Adrenal gland (tissue), 12 donors: ENCODE results near the gene AP2A2. TPM values are rescaled to one million over a fixed set of nuclear protein-coding genes. Genes with fewer than 3 reads are reported as not detected.

Experiments
- DNase-seq, 7 donors: peaks; one replicate each; pipeline ENCODE4 v3.0.0-alpha.2; 2019 to 2020
- H3K27ac ChIP-seq, 5 donors: fragments of 200-600 bp; sonication (generic) in 4 of 5; 1 replicate in 3 of 5; 2 replicates in 2 of 5; pipeline versions ENCODE4 v1.5.1 to v1.8.0; 2016 to 2020; ENCODE audit warnings: mild to moderate bottlenecking in 1 of 5
- H3K27me3 ChIP-seq: fragments of 200-600 bp; 2 replicates; pipeline ENCODE4 v1.8.0; 2021
- H3K36me3 ChIP-seq, 2 donors: fragments of 200-600 bp; replicated peaks in 1 of 2; 1 replicate in 1 of 2; 2 replicates in 1 of 2; pipeline versions ENCODE4 v1.5.1 to v1.8.0; 2018 to 2022
- H3K4me1 ChIP-seq, 2 donors: fragments of 200-600 bp; replicated peaks in 1 of 2; 1 replicate in 1 of 2; 2 replicates in 1 of 2; pipeline versions ENCODE4 v1.5.1 to v1.8.0; 2018 to 2021
- H3K4me3 ChIP-seq, 4 donors: fragments of 200-600 bp; sonication (generic) in 3 of 4; one replicate each; pipeline ENCODE4 v1.5.1; 2016 to 2018
- H3K9me3 ChIP-seq, 3 donors: fragments of 200-600 bp; sonication (generic) in 1 of 3; replicated peaks in 1 of 3; 1 replicate in 2 of 3; 2 replicates in 1 of 3; pipeline versions ENCODE4 v1.5.1 to v1.8.0; 2016 to 2021
- POLR2A ChIP-seq, 2 donors: fragments of 450-650 bp; IDR thresholded peaks; one replicate each; pipeline ENCODE4 v1.6.1; 2017; ENCODE audit warnings: antibody characterized with exemption in 2 of 2, mild to moderate bottlenecking in 2 of 2, moderate library complexity in 1 of 2
- WGBS, 4 donors: extraction: QIAGEN DNeasy Blood & Tissue Kit in 2 of 4; methylation state at CpG; one replicate each; pipeline versions ENCODE4 v1.1.5 to v1.1.7; 2013 to 2017; 5-methylcytosine and 5-hydroxymethylcytosine counted together
- intact Hi-C, 2 donors: fragments of 100-400 bp; cut with DNase I; formaldehyde crosslinking; loops; one replicate each; pipeline versions ENCODE4 v1.14.1 to v1.15.0; 2022 to 2023
- polyA plus RNA-seq, 3 donors: library from polyadenylated mRNA; stranded (reverse); fragments of 200-250 nt in 2 of 3; fragments of 350-450 nt in 1 of 3; fragmentation: Illumina TruSeq in 1 of 3; extraction: RNeasy Lipid Tissue Mini Kit (QIAGEN cat#74804) in 1 of 3; gene quantifications; one replicate each; pipeline ENCODE4 v1.2.3, GENCODE V29; 2013 to 2014
- total RNA-seq, 9 donors: library from RNA; depleted of rRNA in 4 of 9; stranded (reverse); fragments of >200 nt in 4 of 9; fragments of 120-200 nt in 1 of 9; fragmentation: NEBNext Ultra II Directional in 1 of 9; extraction: Animal tissue kit (Norgen Biotek cat#: 25700) in 1 of 9; gene quantifications; one replicate each; pipeline versions ENCODE4 v1.1.0 to v1.2.4, GENCODE V29; 2013 to 2023
- TF ChIP-seq, protein P1 (sequence below), 6 experiments: fragments of 450-650 bp in 4 of 6; fragments of 200-600 bp in 2 of 6; sonication (generic) in 1 of 6; IDR thresholded peaks; 1 replicate in 5 of 6; 2 replicates in 1 of 6; pipeline versions ENCODE4 v1.5.1 to v1.8.0; 2016 to 2021; ENCODE audit warnings: antibody characterized with exemption in 6 of 6, mild to moderate bottlenecking in 2 of 6, moderate library complexity in 1 of 6
- donor health status: healthy with polysubstance abuse.
- donor health status: Bipolar disorder and iron deficiency.
- donor health status: DM: yes; HTN: yes; CAD: no.
- donor health status: DM: no; HTN: no; CAD: no.
- donor health status: DM: no; HTN: no; CAD: no.
- donor health status: DM: yes; HTN: yes; CAD: no.

Gene AP2A2
- total and polyA plus RNA-seq, 12 donors, result 15.3 to 115 (median 73.1) TPM

- Histone ChIP-seq H3K9me3 (no peaks in the 10 kb centered on the region), H3K36me3 (no peaks in the 10 kb centered on the region), H3K4me3 (no peak overlapping the region), H3K4me1 (no peaks in the 10 kb centered on the region), H3K27me3 (peaks cover 19% of the 10 kb centered on the region), H3K27ac (no peak overlapping the region)
- no peak for TF ChIP-seq POLR2A (IDR thresholded peaks at IDR 0.05)
- TF ChIP-seq, protein P1, sequence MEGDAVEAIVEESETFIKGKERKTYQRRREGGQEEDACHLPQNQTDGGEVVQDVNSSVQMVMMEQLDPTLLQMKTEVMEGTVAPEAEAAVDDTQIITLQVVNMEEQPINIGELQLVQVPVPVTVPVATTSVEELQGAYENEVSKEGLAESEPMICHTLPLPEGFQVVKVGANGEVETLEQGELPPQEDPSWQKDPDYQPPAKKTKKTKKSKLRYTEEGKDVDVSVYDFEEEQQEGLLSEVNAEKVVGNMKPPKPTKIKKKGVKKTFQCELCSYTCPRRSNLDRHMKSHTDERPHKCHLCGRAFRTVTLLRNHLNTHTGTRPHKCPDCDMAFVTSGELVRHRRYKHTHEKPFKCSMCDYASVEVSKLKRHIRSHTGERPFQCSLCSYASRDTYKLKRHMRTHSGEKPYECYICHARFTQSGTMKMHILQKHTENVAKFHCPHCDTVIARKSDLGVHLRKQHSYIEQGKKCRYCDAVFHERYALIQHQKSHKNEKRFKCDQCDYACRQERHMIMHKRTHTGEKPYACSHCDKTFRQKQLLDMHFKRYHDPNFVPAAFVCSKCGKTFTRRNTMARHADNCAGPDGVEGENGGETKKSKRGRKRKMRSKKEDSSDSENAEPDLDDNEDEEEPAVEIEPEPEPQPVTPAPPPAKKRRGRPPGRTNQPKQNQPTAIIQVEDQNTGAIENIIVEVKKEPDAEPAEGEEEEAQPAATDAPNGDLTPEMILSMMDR (IDR thresholded peaks at IDR 0.05), result no peak
- intact Hi-C loops, result no loop called here
- WGBS, 4 donors, result 54 to 79% (median 71%) methylated on average over 5 to 13 of the region's 13 CpGs
- peak in 2 of 7 donors; percentile 7 to 12 for DNase-seq
Observed at GRCh38 chr11:1049431-1049891, 123.8 kb downstream of the AP2A2 start.

- WGBS, 4 donors, result 58 to 76% (median 67%) methylated on average over 7 to 18 of the region's 18 CpGs
- intact Hi-C loops, result loop anchor here (2.0 to 5.0 kb wide), 4 partner anchors 153 to 203 kb away; no protein-coding TSS in a partner anchor
- Histone ChIP-seq H3K4me1 (no peaks in the 10 kb centered on the region), H3K9me3 (no peaks in the 10 kb centered on the region), H3K4me3 (no peak overlapping the region), H3K27ac (no peak overlapping the region), H3K27me3 (peaks cover 19% of the 10 kb centered on the region), H3K36me3 (no peaks in the 10 kb centered on the region)
- peak in 2 of 7 donors; percentile 7 to 11 for DNase-seq
- no peak for TF ChIP-seq POLR2A (IDR thresholded peaks at IDR 0.05)
- TF ChIP-seq, protein P1 (IDR thresholded peaks at IDR 0.05), result no peak
Observed at GRCh38 chr11:1049911-1050580, 124.4 kb downstream of the AP2A2 start.

DNA sequence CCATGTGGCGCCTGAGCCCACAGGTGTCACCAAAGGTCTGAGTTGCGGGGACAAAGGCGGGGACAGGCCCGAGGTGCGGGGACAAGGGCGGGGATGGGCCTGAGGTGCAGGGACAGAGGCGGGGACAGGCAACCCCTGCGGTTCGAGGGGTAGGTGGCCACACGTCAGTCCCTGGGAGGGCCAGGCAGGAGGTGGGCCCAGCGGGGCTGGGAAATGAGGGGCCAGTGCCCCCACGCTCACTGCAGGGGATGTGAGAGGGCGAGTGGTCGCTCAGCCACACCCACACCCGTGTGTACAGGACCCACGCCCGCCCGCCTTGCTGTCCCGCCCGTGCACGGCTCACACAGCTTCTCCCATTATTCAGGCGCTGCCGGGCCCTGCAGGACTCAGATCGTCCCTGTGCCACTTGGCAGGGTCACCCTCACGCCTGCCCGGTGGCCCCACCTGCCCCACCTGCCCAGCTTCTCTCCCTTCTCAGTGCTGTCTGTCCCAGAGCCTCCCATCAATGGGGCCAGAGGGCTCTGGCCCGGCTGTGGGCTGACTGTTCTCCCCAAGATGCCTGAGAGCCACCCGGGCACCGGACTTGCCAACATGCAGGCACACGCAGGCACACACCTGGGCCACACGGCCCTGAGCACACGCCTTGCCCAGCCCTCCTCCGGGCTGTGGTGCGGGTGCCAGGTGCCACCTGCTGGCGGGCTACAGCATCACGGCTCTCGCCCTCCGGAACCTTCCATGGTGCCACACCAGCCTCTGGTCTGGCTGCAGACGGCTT is 125.1 kb downstream of the AP2A2 start:
- H3K4me3 ChIP-seq, result no peak overlapping the region
- H3K36me3 ChIP-seq, result no peaks in the 10 kb centered on the region
- H3K27ac ChIP-seq, result no peak overlapping the region
- no peaks in the 10 kb centered on the region for H3K9me3 ChIP-seq
- TF ChIP-seq, protein P1 (IDR thresholded peaks at IDR 0.05), result peak; percentile 84 to 98 (median 94)
- TF ChIP-seq POLR2A (IDR thresholded peaks at IDR 0.05), result no peak
- intact Hi-C loops, result loop anchor here (2.0 to 5.0 kb wide), 4 partner anchors 154 to 203 kb away; no protein-coding TSS in a partner anchor
- 36 to 67% (median 49%) methylated on average over 7 to 39 of the region's 39 CpGs for WGBS, 4 donors
- H3K27me3 ChIP-seq, result peaks cover 19% of the 10 kb centered on the region
- peak; percentile 53 to 84 (median 76) for DNase-seq
- H3K4me1 ChIP-seq, result no peaks in the 10 kb centered on the region
